AG09319 (cell line): ENCODE measurements around the gene MRPL39.

Source experiments
- DNase-seq: peaks from one replicate; pipeline ENCODE4 v3.0.0-alpha.2; 2010; ENCODE audit warnings: low read depth; ENCODE audit errors: extremely low read depth
- CTCF ChIP-seq: IDR thresholded peaks from 2 replicates; pipeline ENCODE4 v1.5.1; 2011; ENCODE audit warnings: low read depth, mild to moderate bottlenecking, inconsistent platforms, low read length, moderate library complexity

Gene MRPL39

DNA sequence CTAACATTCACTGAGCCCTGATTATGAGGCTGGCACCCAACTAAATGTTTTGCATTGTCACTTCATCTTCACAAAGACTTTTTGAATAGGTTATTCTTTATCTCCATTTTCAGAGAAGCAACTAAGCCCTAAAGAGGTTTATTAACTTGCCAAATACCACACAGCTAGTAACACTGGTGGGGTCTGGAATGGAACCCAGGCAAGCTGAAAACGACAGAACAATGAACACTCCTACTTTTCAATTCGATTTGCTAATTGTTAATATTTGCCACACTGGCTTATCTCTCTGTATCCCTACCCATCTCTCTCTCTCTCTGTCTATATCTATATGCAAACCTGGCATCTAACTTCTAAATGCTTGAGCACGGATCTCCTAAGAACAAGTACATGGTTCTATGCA, 40.6 kb downstream of the MRPL39 start:
- no peak for DNase-seq
- TF ChIP-seq CTCF = no peak

GRCh38 chr21:25565272-25566211, 41.7 kb downstream of the MRPL39 start:
- TF ChIP-seq CTCF = no peak
- DNase-seq = no peak

GRCh38 chr21:25564349-25564948, 42.8 kb downstream of the MRPL39 start:
- TF ChIP-seq CTCF = no peak
- DNase-seq = no peak

DNA sequence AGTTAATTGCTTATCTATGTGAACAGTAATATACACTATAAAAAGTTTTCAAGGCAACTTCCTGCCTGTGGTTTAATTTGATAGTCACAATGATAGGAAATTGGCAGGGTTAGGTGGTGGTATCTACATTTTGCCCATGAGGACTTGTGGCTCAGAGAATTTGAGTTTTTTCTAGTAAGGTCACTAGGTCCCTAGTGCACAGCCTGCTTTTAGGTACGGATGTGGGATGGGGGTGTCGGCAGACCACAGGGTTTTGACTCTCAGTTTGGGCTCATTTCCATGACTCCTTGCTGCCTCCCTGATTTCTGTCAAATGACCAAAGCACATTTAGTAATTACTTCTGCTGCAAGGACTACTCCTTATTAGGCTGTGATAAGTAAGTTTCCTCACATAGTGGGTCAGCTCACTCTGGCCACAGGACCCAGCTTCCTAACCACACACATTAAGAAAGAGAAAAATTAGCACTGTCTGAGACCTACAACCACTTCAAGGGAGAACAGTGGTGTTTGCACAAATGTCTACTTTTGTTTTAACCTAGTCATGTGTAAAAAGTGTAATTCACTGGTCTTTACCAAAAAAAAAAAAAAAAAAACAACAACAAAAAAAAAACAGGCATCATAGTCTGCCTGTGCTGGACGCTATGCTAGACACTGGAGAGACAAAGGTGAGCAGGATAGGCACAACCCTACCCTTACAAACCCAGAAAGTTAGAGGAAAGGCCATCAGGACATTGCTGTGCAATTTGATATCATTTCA, 43.7 kb downstream of the MRPL39 start:
- DNase-seq = no peak
- TF ChIP-seq CTCF = no peak

- no peak for TF ChIP-seq CTCF
- no peak for DNase-seq
Observed at GRCh38 chr21:25562660-25563059, 44.6 kb downstream of the MRPL39 start.

- peak; percentile 36 for TF ChIP-seq CTCF
- peak; percentile 23 for DNase-seq
Observed at GRCh38 chr21:25561668-25562641, 45.3 kb downstream of the MRPL39 start.
